HEK293 (cell line): ENCODE results near the gene RBM20.

Source experiments
- MEIS1 ChIP-seq: sonication (generic); formaldehyde crosslinking; IDR thresholded peaks from 2 replicates; pipeline ENCODE4 v1.8.1; 2022; ENCODE audit warnings: missing genetic modification reagents, mild to moderate bottlenecking, borderline replicate concordance
- ZFP41 ChIP-seq: fragments of 450-650 bp; formaldehyde crosslinking; IDR thresholded peaks from 2 replicates; pipeline ENCODE4 v1.5.1; 2016; ENCODE audit warnings: missing biosample characterization, missing genetic modification characterization, borderline replicate concordance
- ZNF24 ChIP-seq: fragments of 450-650 bp; formaldehyde crosslinking; IDR thresholded peaks from 2 replicates; pipeline ENCODE4 v1.5.1; 2016; ENCODE audit warnings: missing biosample characterization, missing genetic modification characterization
- ZNF561 ChIP-seq: fragments of 450-650 bp; IDR thresholded peaks from 2 replicates; pipeline ENCODE4 v1.5.1; 2018; ENCODE audit warnings: missing biosample characterization, missing genetic modification characterization, borderline replicate concordance
- ZNF596 ChIP-seq: fragments of 450-650 bp; IDR thresholded peaks from 2 replicates; pipeline ENCODE4 v1.5.0; 2018; ENCODE audit warnings: missing biosample characterization, mild to moderate bottlenecking, missing genetic modification characterization, moderate library complexity

GRCh38 chr10:110682348-110682747, 38.2 kb downstream of the RBM20 start:
- TF ChIP-seq ZNF24 (tag by site-specific recombination) (no peak), ZNF596 (tag by site-specific recombination) (no peak), MEIS1 (no peak), ZFP41 (tag by site-specific recombination) (no peak), ZNF561 (no peak)
